GM23338 (cell line): ENCODE measurements around the gene ASXL2. TPM values are rescaled to one million over a fixed set of nuclear protein-coding genes. Genes with fewer than 3 reads are reported as not detected.

Source experiments
- ATAC-seq: fragments of 200-7000 bp; cut with Tn5 transposase; 3 replicates; pipeline ENCODE4 v1.9.1; 2020
- DNase-seq: peaks from one replicate; pipeline ENCODE4 v3.0.0-alpha.2; 2015; ENCODE audit warnings: low spot score
- H2AFZ ChIP-seq: fragments of 200-600 bp; sonication (generic); 2 replicates; pipeline ENCODE4 v1.8.0; 2016; ENCODE audit warnings: antibody characterized with exemption, mild to moderate bottlenecking, moderate library complexity
- H3F3A ChIP-seq: fragments of 200-600 bp; sonication (generic); replicated peaks from 2 replicates; pipeline ENCODE4 v1.8.0; 2017; ENCODE audit warnings: antibody characterized with exemption, mixed run types, low read depth
- H3K27ac ChIP-seq: fragments of 200-600 bp; sonication (generic); 2 replicates; pipeline ENCODE4 v1.6.1; 2016; ENCODE audit warnings: low read depth
- H3K27me3 ChIP-seq: fragments of 200-600 bp; sonication (generic); 2 replicates; pipeline ENCODE4 v1.8.0; 2016; ENCODE audit warnings: mild to moderate bottlenecking, mixed run types, moderate library complexity; ENCODE audit not compliant: insufficient read depth
- H3K36me3 ChIP-seq: fragments of 200-600 bp; sonication (generic); 2 replicates; pipeline ENCODE4 v1.8.0; 2016; ENCODE audit warnings: mild to moderate bottlenecking; ENCODE audit not compliant: insufficient read depth
- H3K4me1 ChIP-seq: fragments of 200-600 bp; sonication (generic); 2 replicates; pipeline ENCODE4 v1.8.0; 2016; ENCODE audit warnings: mild to moderate bottlenecking, moderate library complexity; ENCODE audit not compliant: insufficient read depth
- H3K4me2 ChIP-seq: fragments of 200-600 bp; sonication (generic); 2 replicates; pipeline ENCODE4 v1.7.1; 2017; ENCODE audit warnings: mixed run types
- H3K4me3 ChIP-seq: fragments of 200-600 bp; sonication (generic); 2 replicates; pipeline ENCODE4 v1.6.1; 2016; ENCODE audit warnings: mixed run types
- H3K79me2 ChIP-seq: fragments of 200-600 bp; sonication (generic); replicated peaks from 2 replicates; pipeline ENCODE4 v1.8.0; 2017; ENCODE audit warnings: mild to moderate bottlenecking; ENCODE audit not compliant: insufficient read depth
- H3K9me2 ChIP-seq: fragments of 200-600 bp; sonication (generic); 2 replicates; pipeline ENCODE4 v1.8.0; 2017; ENCODE audit not compliant: insufficient read depth
- H4K20me1 ChIP-seq: fragments of 200-600 bp; sonication (generic); replicated peaks from 2 replicates; pipeline ENCODE4 v1.8.0; 2017; ENCODE audit warnings: mild to moderate bottlenecking; ENCODE audit not compliant: insufficient read depth
- H3K27ac Mint-ChIP-seq: 2 replicates; pipeline ENCODE4 v1.8.0; 2020; ENCODE audit warnings: inconsistent platforms, mild to moderate bottlenecking, moderate library complexity, mixed read lengths
- H3K27me3 Mint-ChIP-seq: 3 replicates; pipeline ENCODE4 v1.8.0; 2022; ENCODE audit warnings: low read depth, mild to moderate bottlenecking, moderate library complexity, mixed read lengths, inconsistent platforms; ENCODE audit not compliant: insufficient read depth, poor library complexity
- H3K36me3 Mint-ChIP-seq: 3 replicates; pipeline ENCODE4 v1.8.0; 2021; ENCODE audit warnings: low read depth, mild to moderate bottlenecking, inconsistent platforms, moderate library complexity, mixed read lengths
- H3K4me1 Mint-ChIP-seq: 3 replicates; pipeline ENCODE4 v1.8.0; 2020; ENCODE audit warnings: mild to moderate bottlenecking, inconsistent platforms, mixed read lengths
- H3K4me3 Mint-ChIP-seq: 3 replicates; pipeline ENCODE4 v1.8.0; 2021; ENCODE audit warnings: moderate library complexity, mild to moderate bottlenecking, inconsistent platforms, mixed read lengths
- H3K9me3 Mint-ChIP-seq: 3 replicates; pipeline ENCODE4 v1.8.0; 2020; ENCODE audit warnings: moderate library complexity, mild to moderate bottlenecking, inconsistent platforms, mixed read lengths
- CREB1 ChIP-seq: fragments of 250-450 bp; sonication (Bioruptor Pico); IDR thresholded peaks from 2 replicates; pipeline ENCODE4 v1.5.0; 2020; ENCODE audit warnings: low read depth, mild to moderate bottlenecking, moderate library complexity
- EZH2 ChIP-seq: fragments of 200-600 bp; sonication (generic); IDR thresholded peaks from one replicate; pipeline ENCODE4 v1.8.0; 2017; ENCODE audit warnings: antibody characterized with exemption, mild to moderate bottlenecking, low read depth; ENCODE audit not compliant: unreplicated experiment
- POLR2AphosphoS5 ChIP-seq: IDR thresholded peaks from 2 replicates; pipeline ENCODE4 v1.6.1; 2016; ENCODE audit warnings: antibody characterized with exemption, low read depth
- ZNF331 ChIP-seq: fragments of 250-450 bp; sonication (Bioruptor Pico); IDR thresholded peaks from 2 replicates; pipeline ENCODE4 v1.5.0; 2020; ENCODE audit warnings: low read depth, mild to moderate bottlenecking, moderate library complexity
- polyA plus RNA-seq: library from polyadenylated mRNA; unstranded; fragments of >200 nt; fragmentation: Nextera tagmentation; extraction: Ambion mirVana; gene quantifications from 2 replicates; pipeline ENCODE4 v1.2.1, GENCODE V29; 2016
- total RNA-seq: library from RNA; depleted of rRNA; stranded (reverse); fragments of >200 nt; shearing (Covaris generic); gene quantifications from 2 replicates; pipeline ENCODE4 v1.2.3, GENCODE V29; 2014
- TF ChIP-seq, protein P1 (sequence below), 2 experiments: fragments of 200-600 bp in 1 of 2; sonication (generic) in 1 of 2; conservative IDR thresholded peaks; 2 replicates each; pipeline versions ENCODE4 v1.5.1 to v1.6.1; 2016 to 2017; ENCODE audit warnings: antibody characterized with exemption in 2 of 2, low read depth in 2 of 2, mild to moderate bottlenecking in 2 of 2, moderate library complexity in 1 of 2

Gene ASXL2
- total and polyA plus RNA-seq, 2 experiments from 2014 or later, result 7.0 to 21.8 TPM

DNA sequence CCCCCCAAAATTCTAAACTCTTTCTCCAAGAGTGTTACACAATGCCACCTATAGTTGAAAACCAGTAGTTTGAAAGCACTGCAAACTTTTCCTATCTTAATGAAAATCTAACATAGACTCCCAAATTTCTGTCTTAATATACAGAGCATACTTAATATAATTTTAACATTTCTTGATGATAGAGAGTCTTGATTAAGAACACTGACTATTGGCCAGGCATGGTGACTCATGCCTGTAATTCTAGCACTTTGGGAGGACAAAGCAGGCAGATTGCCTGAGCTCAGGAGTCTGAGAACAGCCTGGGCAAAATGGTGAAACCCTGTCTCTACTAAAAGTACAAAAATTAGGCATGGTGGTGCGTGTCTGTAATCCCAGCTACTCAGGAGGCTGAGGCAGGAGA, 34.2 kb downstream of the ASXL2 start:
- H3K36me3 Mint-ChIP-seq, result 0 out of 3 replicates have a peak, but pooled peaks cover 7% of the 10 kb centered on the region
- Histone ChIP-seq H3K79me2 (peaks cover 38% of the 10 kb centered on the region), H3K9me2 (no peaks in the 10 kb centered on the region), H3K4me2 (no peak overlapping the region), H3K4me1 (no peaks in the 10 kb centered on the region), H4K20me1 (peaks cover 6% of the 10 kb centered on the region; the same call in 1 of the 2 replicates), H2AFZ (no peak overlapping the region), H3F3A (no peaks in the 10 kb centered on the region), H3K36me3 (peaks cover 5% of the 10 kb centered on the region; the same call in 1 of the 2 replicates), H3K4me3 (no peak overlapping the region), H3K27me3 (no peaks in the 10 kb centered on the region), H3K27ac (no peak overlapping the region)
- no peaks in the 10 kb centered on the region for H3K9me3 Mint-ChIP-seq
- H3K27ac Mint-ChIP-seq, result no peak overlapping the region
- H3K4me3 Mint-ChIP-seq, result no peak overlapping the region
- ATAC-seq (no peak), DNase-seq (no peak)
- no peak for TF ChIP-seq CREB1 (CRISPR knock-in tag)
- TF ChIP-seq, protein P1, sequence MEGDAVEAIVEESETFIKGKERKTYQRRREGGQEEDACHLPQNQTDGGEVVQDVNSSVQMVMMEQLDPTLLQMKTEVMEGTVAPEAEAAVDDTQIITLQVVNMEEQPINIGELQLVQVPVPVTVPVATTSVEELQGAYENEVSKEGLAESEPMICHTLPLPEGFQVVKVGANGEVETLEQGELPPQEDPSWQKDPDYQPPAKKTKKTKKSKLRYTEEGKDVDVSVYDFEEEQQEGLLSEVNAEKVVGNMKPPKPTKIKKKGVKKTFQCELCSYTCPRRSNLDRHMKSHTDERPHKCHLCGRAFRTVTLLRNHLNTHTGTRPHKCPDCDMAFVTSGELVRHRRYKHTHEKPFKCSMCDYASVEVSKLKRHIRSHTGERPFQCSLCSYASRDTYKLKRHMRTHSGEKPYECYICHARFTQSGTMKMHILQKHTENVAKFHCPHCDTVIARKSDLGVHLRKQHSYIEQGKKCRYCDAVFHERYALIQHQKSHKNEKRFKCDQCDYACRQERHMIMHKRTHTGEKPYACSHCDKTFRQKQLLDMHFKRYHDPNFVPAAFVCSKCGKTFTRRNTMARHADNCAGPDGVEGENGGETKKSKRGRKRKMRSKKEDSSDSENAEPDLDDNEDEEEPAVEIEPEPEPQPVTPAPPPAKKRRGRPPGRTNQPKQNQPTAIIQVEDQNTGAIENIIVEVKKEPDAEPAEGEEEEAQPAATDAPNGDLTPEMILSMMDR (conservative IDR thresholded peaks at IDR 0.05; ENCODE audit: low read depth in 2 of 2), result 0 out of 4 replicates have a peak, but pooled peaks of 1 of the 2 experiments have one; percentile 13
- no peaks in the 10 kb centered on the region for H3K4me1 Mint-ChIP-seq
- peaks cover 2% of the 10 kb centered on the region for H3K27me3 Mint-ChIP-seq

DNA sequence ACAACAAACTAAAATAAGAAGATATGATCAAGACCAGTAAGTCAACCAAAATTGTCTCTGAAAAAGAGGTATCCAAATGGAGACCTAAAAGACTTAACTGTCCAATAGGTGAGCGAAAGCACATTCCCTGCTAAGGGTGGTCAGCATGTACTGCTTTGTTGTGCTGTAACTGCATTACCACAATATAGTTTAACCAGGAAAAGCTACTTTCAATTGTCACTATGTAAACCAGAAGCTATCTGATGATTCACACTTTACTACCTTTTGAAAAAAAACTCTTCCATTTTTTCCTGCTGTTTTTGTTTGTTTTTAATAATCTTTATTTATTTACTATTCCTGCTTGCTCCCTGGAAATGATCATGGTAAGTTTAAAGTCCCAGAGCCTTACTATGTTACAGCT, 36.1 kb downstream of the ASXL2 start:
- DNase-seq (no peak), ATAC-seq (no peak)
- no peaks in the 10 kb centered on the region for H3F3A ChIP-seq
- H3K79me2 ChIP-seq, result peaks cover 21% of the 10 kb centered on the region
- no peak overlapping the region for H3K27ac ChIP-seq
- H2AFZ ChIP-seq, result no peak overlapping the region
- H3K27me3 Mint-ChIP-seq, result peaks cover 2% of the 10 kb centered on the region
- no peaks in the 10 kb centered on the region for H3K4me1 Mint-ChIP-seq
- H3K4me3 ChIP-seq, result no peak overlapping the region
- H3K4me2 ChIP-seq, result no peak overlapping the region
- H3K27ac Mint-ChIP-seq, result no peak overlapping the region
- peaks cover 5% of the 10 kb centered on the region; the same call in 1 of the 2 replicates for H3K36me3 ChIP-seq
- H4K20me1 ChIP-seq, result peaks cover 12% of the 10 kb centered on the region
- 0 out of 3 replicates have a peak, but pooled peaks cover 7% of the 10 kb centered on the region for H3K36me3 Mint-ChIP-seq
- no peak for TF ChIP-seq POLR2AphosphoS5
- H3K4me1 ChIP-seq, result no peaks in the 10 kb centered on the region
- no peaks in the 10 kb centered on the region for H3K27me3 ChIP-seq
- H3K9me3 Mint-ChIP-seq, result no peaks in the 10 kb centered on the region
- H3K9me2 ChIP-seq, result no peaks in the 10 kb centered on the region
- H3K4me3 Mint-ChIP-seq, result no peak overlapping the region

DNA sequence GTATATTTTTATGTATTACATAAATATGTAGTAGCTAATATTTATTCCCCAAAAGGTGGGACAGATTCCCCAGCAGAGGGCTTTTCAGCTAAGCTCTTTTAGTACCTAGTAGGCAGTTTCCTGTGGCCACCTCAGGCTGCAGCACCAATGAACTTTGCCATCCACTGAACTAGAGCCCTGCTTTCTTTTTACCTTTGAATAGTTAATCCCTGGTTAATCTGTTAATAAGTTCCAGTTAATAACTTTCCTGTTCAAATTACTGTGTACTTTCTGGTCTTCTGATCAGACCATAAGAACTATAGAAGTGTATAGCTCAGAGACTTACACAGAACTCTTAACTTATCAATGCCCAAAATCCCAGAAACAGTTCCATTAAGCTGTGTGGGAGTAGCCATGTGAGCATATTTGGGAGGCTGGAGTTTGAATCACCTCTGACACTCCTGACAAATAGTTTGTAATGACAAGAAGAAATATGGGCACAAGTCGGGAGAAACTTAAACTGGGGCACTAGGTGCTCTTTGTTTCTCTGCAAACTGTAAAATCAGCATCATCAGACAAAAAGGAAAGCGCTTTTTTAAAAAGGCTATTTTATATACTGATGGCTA, 40.0 kb downstream of the ASXL2 start:
- H3K27me3 ChIP-seq, result no peaks in the 10 kb centered on the region
- peaks cover 2% of the 10 kb centered on the region for H3K27me3 Mint-ChIP-seq
- no peaks in the 10 kb centered on the region for H3K4me1 Mint-ChIP-seq
- H3K36me3 ChIP-seq, result no peaks in the 10 kb centered on the region
- H3K27ac Mint-ChIP-seq, result no peak overlapping the region
- no peak for DNase-seq
- no peak overlapping the region for H3K27ac ChIP-seq
- H3F3A ChIP-seq, result no peaks in the 10 kb centered on the region
- no peaks in the 10 kb centered on the region for H3K9me2 ChIP-seq
- ATAC-seq, result no peak
- H3K9me3 Mint-ChIP-seq, result peaks cover 3% of the 10 kb centered on the region; the same call in 2 of the 3 replicates
- TF ChIP-seq CREB1 (CRISPR knock-in tag), result no peak
- TF ChIP-seq EZH2, result no peak
- no peak for TF ChIP-seq POLR2AphosphoS5
- TF ChIP-seq ZNF331 (CRISPR knock-in tag), result no peak
- no peak overlapping the region for H3K4me2 ChIP-seq
- no peak overlapping the region for H3K4me3 ChIP-seq
- no peak overlapping the region for H3K4me3 Mint-ChIP-seq
- peaks cover 19% of the 10 kb centered on the region for H3K36me3 Mint-ChIP-seq
- H3K79me2 ChIP-seq, result peaks cover 27% of the 10 kb centered on the region; the same call in 1 of the 2 replicates
- no peaks in the 10 kb centered on the region for H3K4me1 ChIP-seq
- H2AFZ ChIP-seq, result no peak overlapping the region
- H4K20me1 ChIP-seq, result peaks cover 6% of the 10 kb centered on the region
